ENCODE data around the gene EYA2. TPM values are rescaled to one million over a fixed set of nuclear protein-coding genes. Genes with fewer than 3 reads are reported as not detected.

Gene EYA2
- total and polyA plus RNA-seq, 11 donors: 0.30 to 4.2 (median 0.70) TPM

DNA sequence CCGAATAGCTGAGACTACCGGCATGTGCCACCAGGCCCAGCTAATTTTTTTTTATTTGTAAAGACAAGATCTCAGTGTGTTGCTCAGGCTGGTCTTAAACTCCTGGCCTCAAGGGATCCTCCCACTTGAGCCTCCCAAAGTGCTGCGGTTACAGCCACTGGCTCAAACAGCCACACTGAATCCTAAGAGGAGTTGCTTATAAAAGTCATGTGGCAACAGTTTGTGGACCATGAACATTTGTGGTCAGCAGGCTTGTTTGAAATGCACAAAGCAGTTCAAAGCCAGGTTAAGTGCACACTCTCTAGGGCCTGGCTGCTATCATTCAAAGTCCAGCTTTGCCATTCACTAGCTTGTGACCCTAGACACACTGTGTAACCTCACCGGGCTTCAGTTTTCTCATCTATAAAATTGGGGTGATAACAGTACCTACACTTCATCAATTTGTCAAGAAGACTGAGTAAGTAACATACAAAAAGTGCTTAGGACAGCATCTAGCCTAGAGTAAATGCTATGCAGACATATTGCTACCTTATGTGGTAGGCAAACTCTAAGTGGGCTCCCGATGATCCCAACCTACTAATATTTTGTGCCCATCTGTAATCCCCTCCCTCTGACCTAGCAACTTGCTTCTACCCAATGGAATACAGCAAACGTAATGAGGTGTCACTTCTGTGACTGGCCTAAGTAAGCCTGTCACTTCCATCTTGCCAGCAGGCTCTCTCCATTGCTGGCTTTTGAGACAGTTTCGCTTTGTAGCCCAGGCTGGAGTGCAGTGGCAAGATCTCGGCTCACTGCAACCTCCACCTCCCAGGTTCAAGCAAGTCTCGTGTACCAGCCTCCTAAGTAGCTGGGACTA is 338.9 kb downstream of the EYA2 start:
- ATAC-seq (no peak), DNase-seq (no peak)
- no peaks in the 10 kb centered on the region for H3K27me3 ChIP-seq
- 90 to 94% (median 93%) methylated on average over 8 to 9 of the region's 9 CpGs for WGBS, 4 donors
- H3K9me3 ChIP-seq: no peaks in the 10 kb centered on the region
- TF ChIP-seq POLR2A (IDR thresholded peaks at IDR 0.05): no peak
- TF ChIP-seq, protein P1, sequence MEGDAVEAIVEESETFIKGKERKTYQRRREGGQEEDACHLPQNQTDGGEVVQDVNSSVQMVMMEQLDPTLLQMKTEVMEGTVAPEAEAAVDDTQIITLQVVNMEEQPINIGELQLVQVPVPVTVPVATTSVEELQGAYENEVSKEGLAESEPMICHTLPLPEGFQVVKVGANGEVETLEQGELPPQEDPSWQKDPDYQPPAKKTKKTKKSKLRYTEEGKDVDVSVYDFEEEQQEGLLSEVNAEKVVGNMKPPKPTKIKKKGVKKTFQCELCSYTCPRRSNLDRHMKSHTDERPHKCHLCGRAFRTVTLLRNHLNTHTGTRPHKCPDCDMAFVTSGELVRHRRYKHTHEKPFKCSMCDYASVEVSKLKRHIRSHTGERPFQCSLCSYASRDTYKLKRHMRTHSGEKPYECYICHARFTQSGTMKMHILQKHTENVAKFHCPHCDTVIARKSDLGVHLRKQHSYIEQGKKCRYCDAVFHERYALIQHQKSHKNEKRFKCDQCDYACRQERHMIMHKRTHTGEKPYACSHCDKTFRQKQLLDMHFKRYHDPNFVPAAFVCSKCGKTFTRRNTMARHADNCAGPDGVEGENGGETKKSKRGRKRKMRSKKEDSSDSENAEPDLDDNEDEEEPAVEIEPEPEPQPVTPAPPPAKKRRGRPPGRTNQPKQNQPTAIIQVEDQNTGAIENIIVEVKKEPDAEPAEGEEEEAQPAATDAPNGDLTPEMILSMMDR (IDR thresholded peaks at IDR 0.05): no peak
- intact Hi-C loops (cut with DNase I): no loop called here
- H3K4me3 ChIP-seq: no peak overlapping the region
- no peak overlapping the region for H3K27ac ChIP-seq
- H3K36me3 ChIP-seq: peaks cover 0 to 100% (median 70%) of the 10 kb centered on the region in 9 donors
- H3K4me1 ChIP-seq: peaks cover 0 to 26% (median 6%) of the 10 kb centered on the region in 12 donors

DNA sequence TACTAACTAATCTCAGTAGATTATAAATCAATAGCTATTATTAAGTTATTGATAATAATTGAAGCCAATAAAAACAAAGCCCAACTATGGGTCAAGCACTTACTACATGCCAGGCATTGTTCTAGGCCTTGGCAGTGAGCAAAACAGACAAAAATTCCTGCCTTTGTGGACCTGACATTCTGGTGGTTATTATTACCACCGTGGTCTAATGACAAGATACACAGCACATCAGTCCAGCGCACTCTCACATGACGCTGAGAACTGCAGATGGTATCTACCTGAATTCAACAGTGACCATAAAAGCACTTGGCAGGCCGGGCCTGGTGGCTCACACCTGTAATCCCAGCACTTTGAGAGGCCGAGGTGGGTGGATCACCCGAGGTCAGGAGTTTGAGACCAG is 340.5 kb downstream of the EYA2 start:
- no peak for DNase-seq
- WGBS, 4 donors: 90 to 96% (median 95%) methylated on average over 6 of the region's 6 CpGs

DNA sequence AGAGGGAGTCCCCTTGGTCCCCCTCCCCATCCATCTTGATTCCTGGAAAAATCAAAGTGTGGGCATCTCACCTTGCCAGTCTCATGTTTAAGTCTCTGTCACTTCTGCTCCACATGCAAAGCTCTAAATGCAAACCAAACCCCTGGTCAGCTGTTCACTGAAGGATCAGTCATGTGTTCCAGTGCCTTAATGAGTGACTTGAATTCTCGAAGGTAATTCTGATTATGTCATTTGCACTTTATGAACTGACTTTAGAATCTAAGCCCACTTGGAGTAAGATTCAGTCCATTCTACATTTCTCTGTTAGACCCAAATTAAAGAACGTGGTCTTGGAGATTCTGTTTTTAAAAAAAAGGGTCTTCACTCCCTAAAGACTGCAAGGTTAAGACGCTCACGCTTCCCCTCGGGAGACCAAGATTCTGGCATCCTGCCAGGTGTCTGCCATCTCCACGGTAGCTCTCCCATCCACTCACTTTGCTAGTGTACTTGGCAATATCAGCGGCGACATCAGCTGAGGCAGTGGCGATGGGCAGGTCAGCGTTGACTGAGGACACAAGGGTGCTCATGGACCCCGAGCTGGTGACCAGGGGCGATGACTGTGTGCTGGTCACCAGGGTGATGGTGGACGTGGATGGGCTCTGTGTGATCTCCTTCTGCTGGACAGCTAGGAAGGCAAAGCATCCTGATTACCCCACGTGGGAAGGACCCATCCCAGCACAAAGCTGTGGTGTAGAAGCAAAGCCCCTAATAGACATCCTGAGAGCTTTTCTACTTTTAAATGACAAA is 341.4 kb downstream of the EYA2 start:
- intact Hi-C loops (cut with DNase I): no loop called here
- Histone ChIP-seq H3K27me3 (no peaks in the 10 kb centered on the region), H3K27ac (no peak overlapping the region), H3K4me1 (peaks cover 0 to 12% (median 5%) of the 10 kb centered on the region in 12 donors), H3K9me3 (no peaks in the 10 kb centered on the region), H3K36me3 (peaks cover 0 to 96% (median 66%) of the 10 kb centered on the region in 9 donors), H3K4me3 (no peak overlapping the region)
- DNase-seq: no peak
- TF ChIP-seq, protein P1 (IDR thresholded peaks at IDR 0.05): no peak
- no peak for TF ChIP-seq POLR2A (IDR thresholded peaks at IDR 0.05)
- 75 to 84% (median 80%) methylated on average over 14 of the region's 14 CpGs for WGBS, 4 donors
- no peak for ATAC-seq

More for the DNA sequence above, 340.5 kb downstream of the EYA2 start:
- no peak overlapping the region for H3K4me3 ChIP-seq
- H3K27ac ChIP-seq: no peak overlapping the region
- H3K9me3 ChIP-seq: no peaks in the 10 kb centered on the region
- no peaks in the 10 kb centered on the region for H3K27me3 ChIP-seq
- TF ChIP-seq, protein P1 (IDR thresholded peaks at IDR 0.05): no peak
- no peak for TF ChIP-seq POLR2A (IDR thresholded peaks at IDR 0.05)
- intact Hi-C loops (cut with DNase I): no loop called here
- peaks cover 0 to 14% (median 6%) of the 10 kb centered on the region in 12 donors for H3K4me1 ChIP-seq
- ATAC-seq: no peak
- peaks cover 0 to 100% (median 69%) of the 10 kb centered on the region in 9 donors for H3K36me3 ChIP-seq

DNA sequence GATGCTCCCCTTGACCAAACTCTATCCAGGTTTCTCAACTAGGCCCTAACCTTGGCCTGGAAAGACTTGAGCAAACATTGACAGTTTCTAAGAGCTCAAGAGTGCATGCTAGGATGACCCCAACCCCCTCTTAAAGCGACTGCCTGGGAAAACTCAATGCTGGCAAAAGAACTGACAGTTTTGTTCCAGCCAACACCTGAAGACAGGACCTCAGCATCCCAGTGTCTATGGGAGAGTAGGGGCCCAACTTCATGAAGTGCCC is 341.9 kb downstream of the EYA2 start:
- Histone ChIP-seq H3K36me3 (peaks cover 0 to 91% (median 64%) of the 10 kb centered on the region in 9 donors), H3K27me3 (no peaks in the 10 kb centered on the region), H3K27ac (no peak overlapping the region), H3K4me1 (peaks cover 0 to 7% (median 2%) of the 10 kb centered on the region in 12 donors), H3K9me3 (no peaks in the 10 kb centered on the region), H3K4me3 (no peak overlapping the region)
- TF ChIP-seq POLR2A (IDR thresholded peaks at IDR 0.05): no peak
- TF ChIP-seq, protein P1 (IDR thresholded peaks at IDR 0.05): no peak
- ATAC-seq: no peak
- no peak for DNase-seq
- intact Hi-C loops (cut with DNase I): no loop called here
- WGBS, 4 donors: 96 to 100% (median 99%) methylated on average over 1 of the region's 1 CpG

Measured in heart left ventricle (tissue), 16 donors.